Ovary (tissue), 3 donors: ENCODE data around the gene PARG.

ENCODE experiments used
- POLR2A ChIP-seq: fragments of 450-650 bp; IDR thresholded peaks from one replicate; pipeline ENCODE4 v1.6.1; 2017; ENCODE audit warnings: antibody characterized with exemption, mild to moderate bottlenecking, moderate library complexity
- TF ChIP-seq, protein P1 (sequence below), 3 donors: fragments of 450-650 bp in 2 of 3; fragments of 200-600 bp in 1 of 3; IDR thresholded peaks; one replicate each; pipeline versions ENCODE4 v1.5.1 to v1.8.0; 2016 to 2022; ENCODE audit warnings: antibody characterized with exemption in 3 of 3, mild to moderate bottlenecking in 1 of 3
- donor health status: DM: no; HTN: no; CAD: no.

DNA sequence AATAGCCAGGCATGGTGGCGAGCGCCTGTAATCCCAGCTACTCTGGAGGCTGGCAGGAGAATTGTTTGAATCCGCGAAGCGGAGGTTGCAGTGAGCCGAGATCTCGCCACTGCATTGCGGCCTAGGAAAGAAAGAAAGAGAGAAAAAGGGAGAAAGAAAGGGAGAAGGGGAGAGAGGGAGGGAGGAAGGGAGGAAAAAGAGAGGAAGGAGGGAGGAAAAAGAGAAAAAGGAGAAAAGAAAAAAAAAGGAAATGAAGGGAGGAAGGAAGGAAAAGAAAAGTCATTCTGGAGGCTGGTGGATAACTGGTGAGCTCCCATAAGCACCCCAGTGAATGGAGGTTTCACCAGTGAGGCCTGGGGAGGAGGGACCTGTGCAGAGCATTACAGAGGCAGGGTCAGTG lies 172.1 kb downstream of the PARG start:
- TF ChIP-seq POLR2A: no peak
- TF ChIP-seq, protein P1, sequence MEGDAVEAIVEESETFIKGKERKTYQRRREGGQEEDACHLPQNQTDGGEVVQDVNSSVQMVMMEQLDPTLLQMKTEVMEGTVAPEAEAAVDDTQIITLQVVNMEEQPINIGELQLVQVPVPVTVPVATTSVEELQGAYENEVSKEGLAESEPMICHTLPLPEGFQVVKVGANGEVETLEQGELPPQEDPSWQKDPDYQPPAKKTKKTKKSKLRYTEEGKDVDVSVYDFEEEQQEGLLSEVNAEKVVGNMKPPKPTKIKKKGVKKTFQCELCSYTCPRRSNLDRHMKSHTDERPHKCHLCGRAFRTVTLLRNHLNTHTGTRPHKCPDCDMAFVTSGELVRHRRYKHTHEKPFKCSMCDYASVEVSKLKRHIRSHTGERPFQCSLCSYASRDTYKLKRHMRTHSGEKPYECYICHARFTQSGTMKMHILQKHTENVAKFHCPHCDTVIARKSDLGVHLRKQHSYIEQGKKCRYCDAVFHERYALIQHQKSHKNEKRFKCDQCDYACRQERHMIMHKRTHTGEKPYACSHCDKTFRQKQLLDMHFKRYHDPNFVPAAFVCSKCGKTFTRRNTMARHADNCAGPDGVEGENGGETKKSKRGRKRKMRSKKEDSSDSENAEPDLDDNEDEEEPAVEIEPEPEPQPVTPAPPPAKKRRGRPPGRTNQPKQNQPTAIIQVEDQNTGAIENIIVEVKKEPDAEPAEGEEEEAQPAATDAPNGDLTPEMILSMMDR (IDR thresholded peaks at IDR 0.05): no peak
